ENCODE results near the gene ILF2.
A peak's percentile ranks its signal among the peaks of the same experiment; 100 is the strongest.

ILF2 gene

GRCh38 chr1:153627715-153628626 lies 42.8 kb downstream of the ILF2 start, which contains the start of gene S100A1:
S100A1 (plus strand) TSS chr1:153628434; CDS start chr1:153630522, 2,088 bp downstream.
- DNase-seq = no peak

GRCh38 chr1:153626904-153627714 lies 43.7 kb downstream of the ILF2 start, which contains the start of gene S100A13:
S100A13 (minus strand) TSS chr1:153627505; CDS start chr1:153626472, 1,033 bp downstream.
- DNase-seq = peak; percentile 20

DNA sequence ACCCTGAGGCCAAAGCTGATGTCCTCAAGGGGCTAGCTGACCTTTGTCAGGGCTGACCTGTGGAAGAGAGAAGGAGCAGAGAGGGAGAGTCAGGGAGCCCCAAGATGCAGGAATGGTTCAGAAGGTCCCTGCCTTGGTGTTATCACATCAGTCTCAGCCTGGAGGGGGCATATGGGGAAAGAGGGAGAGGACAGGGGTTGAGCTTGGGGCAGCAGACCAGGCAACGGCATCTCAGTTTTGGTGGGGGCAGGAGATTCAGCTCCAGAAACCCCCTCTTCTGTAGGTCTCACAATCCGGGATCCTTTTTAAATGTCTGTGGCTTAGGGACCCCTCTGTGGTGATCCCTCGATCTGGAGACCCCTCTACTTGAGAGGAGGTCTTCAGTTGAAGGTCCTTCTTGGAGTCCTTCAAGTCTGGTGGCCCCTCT lies 44.3 kb downstream of the ILF2 start:
- DNase-seq = no peak

DNA sequence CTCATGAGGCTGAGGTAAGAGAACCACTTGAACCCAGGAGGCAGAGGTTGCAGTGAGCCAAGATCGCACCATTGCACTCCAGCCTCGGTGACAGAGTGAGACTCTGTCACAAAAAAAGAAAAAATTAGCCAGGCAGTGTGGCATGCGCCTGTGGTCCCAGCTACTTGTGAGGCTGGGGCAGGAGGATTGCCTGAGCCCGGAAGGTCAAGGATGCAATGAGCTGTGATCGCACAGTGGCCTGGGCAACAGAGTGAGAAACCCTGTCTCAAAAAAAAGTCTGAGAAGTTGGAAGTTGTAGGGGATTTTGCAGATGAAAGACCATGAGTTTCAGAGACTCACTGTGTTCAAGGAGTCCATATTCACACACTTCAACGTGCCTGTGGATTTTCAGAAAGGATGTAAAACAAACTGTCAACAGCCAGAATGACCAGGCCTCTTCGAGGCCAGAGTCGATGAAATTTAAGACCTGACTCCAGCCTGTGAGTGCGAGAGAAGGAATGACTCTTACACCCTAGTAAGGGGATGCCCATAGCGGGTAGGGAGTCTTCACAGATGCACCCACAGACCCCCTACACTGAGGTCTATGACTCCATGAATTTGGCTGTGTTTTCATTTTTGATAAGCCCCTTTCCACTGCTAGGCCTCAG lies 45.7 kb downstream of the ILF2 start:
- DNase-seq = no peak

GRCh38 chr1:153623101-153623500 lies 47.7 kb downstream of the ILF2 start:
- no peak for DNase-seq

DNA sequence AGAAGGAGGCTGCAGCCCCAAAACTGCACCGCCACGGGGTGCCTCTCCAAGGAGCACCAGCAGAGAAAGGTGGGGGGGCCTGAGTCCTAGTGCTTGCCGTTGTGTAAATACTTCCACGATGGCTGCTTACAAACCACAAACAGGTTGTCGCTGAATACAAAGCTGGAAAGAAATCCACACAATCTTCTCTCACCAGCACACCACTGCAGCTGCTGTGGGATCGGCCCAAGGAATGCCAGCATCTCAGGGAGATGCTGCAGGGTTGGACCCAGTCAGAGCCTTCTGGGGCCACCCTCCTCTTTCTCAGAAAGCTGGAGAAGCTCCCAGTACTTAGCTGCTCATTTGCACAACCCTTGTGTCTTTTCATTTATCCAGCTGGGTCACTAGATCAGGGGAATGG lies 51.6 kb downstream of the ILF2 start:
- no peak for DNase-seq

DNA sequence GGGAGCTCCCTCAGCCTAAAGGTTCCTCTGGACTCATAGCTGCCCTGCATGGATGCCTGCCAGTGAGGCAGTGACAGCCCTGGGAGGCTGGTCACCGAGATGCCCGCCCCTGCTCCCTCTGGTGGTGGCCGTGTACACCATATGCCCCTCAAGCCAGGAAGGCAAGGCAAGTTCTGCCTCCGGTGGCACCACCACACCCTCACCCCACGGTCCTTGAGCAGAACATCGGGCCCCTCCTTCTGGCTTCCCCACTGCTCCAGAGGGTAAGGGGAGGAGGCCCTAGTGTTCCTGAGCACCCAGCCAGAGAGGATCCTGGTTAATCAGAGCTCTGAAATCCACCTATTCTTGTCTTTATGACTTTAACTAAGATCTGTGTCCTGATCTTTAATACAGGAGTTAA lies 53.1 kb downstream of the ILF2 start:
- DNase-seq = peak; percentile 87

DNA sequence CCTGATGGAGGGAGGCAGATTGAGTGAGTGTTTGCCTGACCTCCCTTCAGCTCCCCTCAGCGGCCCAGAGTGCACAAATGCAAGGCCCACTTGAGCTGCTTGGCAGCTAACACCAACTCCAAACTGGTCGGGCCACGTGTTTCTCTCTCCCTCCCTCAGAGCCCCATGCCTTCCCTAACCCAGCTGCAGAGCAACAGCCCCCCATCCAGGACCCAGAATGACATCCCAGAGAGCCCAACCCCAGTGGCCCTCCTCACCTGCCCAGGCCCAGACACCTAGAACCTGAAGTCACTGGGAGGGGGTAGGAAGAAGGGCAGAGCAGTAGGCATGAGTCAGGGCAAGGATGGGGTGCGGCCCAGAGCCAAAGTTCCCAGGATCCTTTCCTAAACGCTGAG lies 53.9 kb downstream of the ILF2 start:
- DNase-seq = no peak

DNA sequence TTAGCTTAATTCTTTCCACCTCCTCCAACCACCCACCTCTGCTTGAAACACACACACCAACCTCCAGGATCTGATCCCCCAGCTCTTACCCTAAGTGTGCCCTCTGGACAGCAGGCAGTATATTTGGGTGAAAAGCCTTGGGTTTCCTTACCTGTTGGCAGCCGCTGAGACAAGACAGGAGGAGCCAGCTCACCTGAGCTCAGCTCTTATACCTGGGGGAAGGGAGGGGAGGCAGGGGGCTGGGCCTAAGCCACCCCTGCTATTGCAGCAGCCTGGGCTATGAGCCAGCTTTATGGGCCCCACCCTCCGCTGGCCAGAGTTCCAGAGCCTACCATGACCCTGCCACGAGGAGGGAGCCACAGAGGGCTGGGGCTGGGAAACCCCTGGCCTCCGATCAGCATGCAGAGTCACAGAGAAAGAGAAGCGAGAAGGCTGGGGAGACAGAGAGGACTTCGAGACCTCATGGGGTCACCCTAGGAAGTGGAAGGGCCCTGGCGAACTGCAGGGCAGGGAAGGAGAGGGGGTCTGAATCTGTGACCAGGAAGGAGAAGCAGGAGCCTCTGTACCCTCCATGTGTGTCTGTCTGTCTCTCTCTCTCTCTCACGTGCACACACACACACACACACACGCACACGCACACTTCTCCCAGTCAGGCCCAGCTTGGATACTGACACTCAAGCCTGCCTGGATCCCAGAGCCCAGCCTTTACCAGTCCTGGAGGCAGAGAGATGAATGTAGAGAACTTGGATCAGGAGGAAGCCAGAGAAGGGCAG lies 54.5 kb downstream of the ILF2 start, which contains the start of gene S100A14:
Gene S100A14, minus strand, starts transcription at position 182 of the 773 bp plus-strand sequence. CDS start 467 bp downstream, outside the sequence.
- DNase-seq = no peak

DNA sequence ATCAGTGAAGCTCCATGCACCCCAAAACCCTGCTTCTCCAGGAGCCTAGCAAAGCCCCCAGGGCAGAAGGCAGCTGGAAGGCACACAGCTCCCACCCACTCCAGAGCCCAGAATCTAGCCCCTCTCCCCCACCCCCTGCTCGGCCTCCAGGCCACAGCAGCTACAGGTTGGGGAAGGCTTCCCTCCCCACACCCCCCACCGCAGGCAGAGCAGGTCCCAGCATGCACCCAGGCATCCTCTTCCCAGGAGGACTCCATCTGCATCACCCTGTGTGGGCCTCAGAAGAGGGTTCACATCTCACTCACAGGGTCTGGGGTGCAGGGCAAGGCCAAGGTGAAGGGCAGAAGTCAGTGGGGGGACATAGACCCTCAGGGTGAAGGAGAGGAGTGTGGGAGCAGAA lies 55.4 kb downstream of the ILF2 start:
- DNase-seq = no peak

GRCh38 chr1:153614906-153615305 lies 55.9 kb downstream of the ILF2 start:
- DNase-seq = no peak

- no peak for DNase-seq
These were observed 56.4 kb downstream of the ILF2 start for GRCh38 chr1:153614189-153614900.

DNA sequence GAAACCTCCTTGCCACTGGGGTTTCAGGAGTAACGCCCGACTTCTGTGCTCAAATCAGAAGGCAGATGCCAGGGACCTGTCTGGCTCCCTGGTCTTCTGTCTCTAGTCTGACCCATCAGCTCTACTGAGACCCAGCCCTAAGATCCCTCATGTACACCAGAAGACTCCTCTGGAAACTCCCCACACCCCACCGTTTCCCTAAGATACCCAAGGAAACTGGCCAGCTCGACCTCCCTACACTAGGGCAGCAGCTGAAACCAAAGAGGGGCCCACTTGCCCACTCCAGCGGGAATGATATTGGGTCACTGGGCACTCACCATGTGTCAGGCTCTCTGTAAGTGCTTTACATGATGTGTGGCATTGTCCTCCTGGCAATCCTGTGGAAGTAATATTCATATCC lies 57.4 kb downstream of the ILF2 start:
- DNase-seq = no peak

DNA sequence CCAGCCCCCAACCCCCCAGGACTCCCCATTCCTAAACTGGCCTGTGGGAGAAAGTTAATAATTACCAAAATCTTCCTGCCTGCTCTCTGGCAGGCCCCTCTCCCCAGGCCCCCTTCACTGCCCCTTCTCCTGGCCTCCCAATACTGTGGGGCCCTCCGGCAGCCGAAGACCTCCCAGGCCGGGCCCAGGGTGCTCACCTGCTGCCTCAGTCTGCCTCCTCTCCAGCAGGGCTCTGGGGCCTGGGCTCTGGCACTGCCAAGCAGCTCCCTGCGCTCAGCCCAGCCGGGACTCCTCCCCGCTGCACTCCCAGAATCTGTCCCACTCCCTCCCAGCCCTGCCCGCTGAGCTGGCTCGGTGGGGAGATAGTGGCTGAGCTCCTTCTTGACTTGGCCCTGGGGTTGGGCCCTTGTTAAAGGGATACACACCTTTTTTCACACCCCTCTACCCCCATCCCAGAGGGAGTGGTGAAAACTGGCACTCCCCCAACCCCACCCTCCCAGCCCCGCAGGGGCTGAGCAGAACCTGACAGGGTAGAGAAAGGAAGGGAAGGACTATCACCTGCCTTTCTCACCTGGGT lies 58.0 kb downstream of the ILF2 start, which contains the start of gene S100A16:
Gene S100A16, minus strand, starts transcription at position 383 of the 577 bp plus-strand sequence. CDS start 4,986 bp downstream, outside the sequence.
- DNase-seq = no peak

- no peak for DNase-seq
These were observed 58.6 kb downstream of the ILF2 start for GRCh38 chr1:153612111-153612754.

Data from CD4-positive, alpha-beta T cell treated with Interleukin-17A for 4 hours (primary cell).